ENCODE data around the gene DOHH.

The DOHH gene

DNA sequence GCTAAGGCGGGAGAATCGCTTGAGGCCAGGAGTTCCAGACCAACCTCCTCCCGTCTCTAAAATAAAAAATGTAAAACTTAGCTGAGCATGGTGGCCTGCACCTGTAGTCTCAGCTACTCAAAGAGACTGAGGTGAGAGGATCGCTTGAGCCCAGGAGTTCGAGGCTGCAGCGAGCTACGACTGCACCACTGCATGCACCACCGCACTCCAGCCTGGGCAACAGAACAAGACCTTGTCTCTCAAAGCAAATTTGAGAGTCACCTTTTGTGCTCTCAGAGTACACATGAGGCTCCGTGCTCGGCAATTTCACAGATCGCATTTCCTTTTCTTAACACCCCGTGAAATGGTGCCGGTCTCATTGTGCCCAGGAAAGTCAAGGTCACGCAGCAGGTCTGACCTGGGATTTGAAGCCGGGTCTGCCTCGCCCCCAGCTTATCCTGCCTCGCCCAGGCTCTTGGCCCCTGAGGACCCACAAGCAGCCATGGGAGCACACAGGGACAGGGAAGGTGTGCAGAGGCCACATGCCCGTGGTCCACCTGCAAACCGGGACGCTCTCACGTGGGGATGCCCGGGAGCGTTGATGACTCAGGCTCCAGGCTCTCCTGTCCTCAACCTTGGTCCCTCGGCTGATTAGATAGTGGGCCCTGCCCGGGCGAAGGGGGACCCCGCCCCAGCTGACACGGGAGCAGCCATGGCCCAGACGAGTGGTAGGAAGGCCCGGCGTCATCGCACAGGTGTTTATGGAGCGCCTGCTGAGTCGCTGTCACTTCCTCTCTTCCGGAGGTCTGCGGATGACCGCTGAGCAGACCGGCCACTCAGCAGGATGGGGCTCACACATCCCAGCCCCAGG lies 19.0 kb downstream of the DOHH start:
- no peak overlapping the region for H3K4ac ChIP-seq (ENCODE audit: low read depth, low read length)
- no peak overlapping the region for H4K8ac ChIP-seq (ENCODE audit: low read depth, low read length)
- no peak overlapping the region for H2BK120ac ChIP-seq (ENCODE audit: low read depth, low read length)
- H2BK15ac ChIP-seq (replicated peaks; ENCODE audit: low read depth), result no peak overlapping the region
- no peak overlapping the region for H4K5ac ChIP-seq (ENCODE audit: low read length)
- peak overlapping the region; percentile 34 for H3K56ac ChIP-seq (ENCODE audit: low read length)
- no peak overlapping the region for H2AK5ac ChIP-seq (ENCODE audit: low read length)
- no peaks in the 10 kb centered on the region for H3K27me3 ChIP-seq (ENCODE audit: insufficient read depth, low read length, poor library complexity)
- no peaks in the 10 kb centered on the region for H3K79me1 ChIP-seq (ENCODE audit: low read length)
- H3K4me3 ChIP-seq (ENCODE audit: low read length), result no peak overlapping the region
- peak overlapping the region; percentile 1 for H3K23ac ChIP-seq (ENCODE audit: low read length)
- H2BK5ac ChIP-seq (ENCODE audit: low read length), result no peak overlapping the region
- DNase-seq, result peak; percentile 51
- peaks cover 2% of the 10 kb centered on the region for H3K4me1 ChIP-seq (ENCODE audit: control insufficient read depth, low read depth, low read length)
- H3K79me2 ChIP-seq (ENCODE audit: control insufficient read depth, insufficient read depth, low read length), result no peaks in the 10 kb centered on the region
- H3K9ac ChIP-seq (ENCODE audit: low read length), result no peak overlapping the region
- no peak overlapping the region for H3K4me2 ChIP-seq (ENCODE audit: low read length)
- H3K27ac ChIP-seq (ENCODE audit: low read depth, low read length), result no peak overlapping the region
- no peak overlapping the region for H3K18ac ChIP-seq (ENCODE audit: low read length)
- WGBS (ENCODE audit: extremely low coverage, insufficient coverage, low lambda C conversion rate), result no CpG with 5 or more reads among the region's 38 CpGs
- H3K36me3 ChIP-seq (ENCODE audit: control insufficient read depth, insufficient read depth, low read length), result no peaks in the 10 kb centered on the region

DNA sequence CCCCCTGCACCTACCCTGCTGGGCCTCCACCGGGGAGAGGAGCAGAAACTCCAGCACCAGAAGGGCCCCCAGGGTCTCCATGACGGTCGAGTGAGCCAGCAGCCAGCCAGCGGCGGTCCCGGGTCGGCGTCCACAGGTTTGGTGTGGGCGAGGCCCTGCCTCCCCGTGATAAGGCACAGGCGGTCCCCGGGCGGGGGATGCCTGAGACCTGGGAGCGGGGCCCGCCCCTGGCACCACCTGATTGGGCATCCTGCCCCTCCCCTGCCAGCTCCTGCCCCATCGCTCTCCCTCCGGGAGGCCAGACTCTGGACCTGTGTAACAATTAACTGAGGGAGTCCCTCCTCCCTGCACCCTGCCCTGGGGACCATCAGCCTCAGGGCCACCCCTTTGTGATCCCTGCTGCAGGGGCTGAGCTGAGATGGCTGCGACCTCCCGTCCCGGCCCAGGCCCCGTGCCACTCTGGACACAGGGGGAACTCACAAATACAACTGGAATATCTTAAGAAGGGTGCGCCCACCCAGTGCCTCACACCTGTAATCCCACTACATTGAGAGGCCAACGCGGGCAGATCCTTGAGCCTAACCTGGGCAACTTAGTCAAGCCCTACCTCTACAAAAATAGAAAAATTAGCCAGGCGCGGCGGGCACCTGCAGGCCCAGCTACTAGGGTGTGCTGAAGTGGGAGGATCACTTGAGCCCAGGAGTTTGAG lies 19.9 kb downstream of the DOHH start, which contains the start of gene SMIM24:
Gene SMIM24 (minus strand): TSS at position 143 of the 709 bp plus-strand sequence. CDS start 62 bp downstream, at position 81.
- no peaks in the 10 kb centered on the region for H3K79me1 ChIP-seq (ENCODE audit: low read length)
- H3K9ac ChIP-seq (ENCODE audit: low read length), result no peak within 1 kb of the TSS
- peak within 1 kb of the TSS; percentile 3 for H3K56ac ChIP-seq (ENCODE audit: low read length)
- no CpG with 5 or more reads among the region's 27 CpGs for WGBS (ENCODE audit: extremely low coverage, insufficient coverage, low lambda C conversion rate)
- no peak within 1 kb of the TSS for H2BK15ac ChIP-seq (replicated peaks; ENCODE audit: low read depth)
- H3K4ac ChIP-seq (ENCODE audit: low read depth, low read length), result no peak within 1 kb of the TSS
- H3K4me2 ChIP-seq (ENCODE audit: low read length), result no peak within 1 kb of the TSS
- H3K18ac ChIP-seq (ENCODE audit: low read length), result no peak within 1 kb of the TSS
- H2AK5ac ChIP-seq (ENCODE audit: low read length), result no peak within 1 kb of the TSS
- H3K4me3 ChIP-seq (ENCODE audit: low read length), result no peak within 1 kb of the TSS
- H3K27me3 ChIP-seq (ENCODE audit: insufficient read depth, low read length, poor library complexity), result no peaks in the 10 kb centered on the region
- peak within 1 kb of the TSS; percentile 1 for H3K23ac ChIP-seq (ENCODE audit: low read length)
- no peak within 1 kb of the TSS for H2BK5ac ChIP-seq (ENCODE audit: low read length)
- DNase-seq, result no peak
- H3K79me2 ChIP-seq (ENCODE audit: control insufficient read depth, insufficient read depth, low read length), result no peaks in the 10 kb centered on the region
- H3K36me3 ChIP-seq (ENCODE audit: control insufficient read depth, insufficient read depth, low read length), result no peaks in the 10 kb centered on the region
- no peak within 1 kb of the TSS for H3K27ac ChIP-seq (ENCODE audit: low read depth, low read length)
- H4K5ac ChIP-seq (ENCODE audit: low read length), result no peak within 1 kb of the TSS
- H2BK120ac ChIP-seq (ENCODE audit: low read depth, low read length), result no peak within 1 kb of the TSS
- H4K8ac ChIP-seq (ENCODE audit: low read depth, low read length), result no peak within 1 kb of the TSS
- H3K4me1 ChIP-seq (ENCODE audit: control insufficient read depth, low read depth, low read length), result peaks cover 2% of the 10 kb centered on the region

DNA sequence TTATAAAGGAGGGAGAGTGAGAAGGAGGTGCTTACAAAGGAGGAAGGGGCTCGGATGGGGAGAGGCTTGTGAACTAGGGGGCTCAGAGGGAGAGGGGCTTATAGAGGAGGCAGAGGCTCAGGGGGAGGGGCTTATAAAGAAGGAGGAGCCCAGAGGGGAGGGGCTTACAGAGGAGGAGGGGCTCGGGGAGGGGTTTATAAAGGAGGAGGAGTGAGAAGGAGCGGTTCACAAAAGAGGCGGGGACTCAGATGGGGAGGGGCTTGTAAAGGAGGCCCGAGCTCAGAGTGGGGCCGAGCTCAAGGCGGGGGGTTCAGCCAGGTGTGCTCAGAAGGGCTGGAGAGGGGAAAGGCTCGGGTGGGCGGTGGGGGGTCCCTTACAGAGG lies 20.6 kb downstream of the DOHH start:
- no peaks in the 10 kb centered on the region for H3K36me3 ChIP-seq (ENCODE audit: control insufficient read depth, insufficient read depth, low read length)
- no peak overlapping the region for H4K8ac ChIP-seq (ENCODE audit: low read depth, low read length)
- H2AK5ac ChIP-seq (ENCODE audit: low read length), result no peak overlapping the region
- H3K4ac ChIP-seq (ENCODE audit: low read depth, low read length), result no peak overlapping the region
- H3K18ac ChIP-seq (ENCODE audit: low read length), result no peak overlapping the region
- DNase-seq, result peak; percentile 66
- WGBS (ENCODE audit: extremely low coverage, insufficient coverage, low lambda C conversion rate), result no CpG with 5 or more reads among the region's 9 CpGs
- no peak overlapping the region for H2BK15ac ChIP-seq (replicated peaks; ENCODE audit: low read depth)
- no peak overlapping the region for H3K27ac ChIP-seq (ENCODE audit: low read depth, low read length)
- H2BK120ac ChIP-seq (ENCODE audit: low read depth, low read length), result no peak overlapping the region
- H3K4me3 ChIP-seq (ENCODE audit: low read length), result no peak overlapping the region
- H2BK5ac ChIP-seq (ENCODE audit: low read length), result no peak overlapping the region
- H3K79me1 ChIP-seq (ENCODE audit: low read length), result no peaks in the 10 kb centered on the region
- H3K9ac ChIP-seq (ENCODE audit: low read length), result no peak overlapping the region
- no peak overlapping the region for H3K4me2 ChIP-seq (ENCODE audit: low read length)
- H3K23ac ChIP-seq (ENCODE audit: low read length), result no peak overlapping the region
- no peaks in the 10 kb centered on the region for H3K27me3 ChIP-seq (ENCODE audit: insufficient read depth, low read length, poor library complexity)
- H4K5ac ChIP-seq (ENCODE audit: low read length), result no peak overlapping the region
- peak overlapping the region; percentile 3 for H3K56ac ChIP-seq (ENCODE audit: low read length)
- H3K4me1 ChIP-seq (ENCODE audit: control insufficient read depth, low read depth, low read length), result peaks cover 2% of the 10 kb centered on the region
- no peaks in the 10 kb centered on the region for H3K79me2 ChIP-seq (ENCODE audit: control insufficient read depth, insufficient read depth, low read length)

DNA sequence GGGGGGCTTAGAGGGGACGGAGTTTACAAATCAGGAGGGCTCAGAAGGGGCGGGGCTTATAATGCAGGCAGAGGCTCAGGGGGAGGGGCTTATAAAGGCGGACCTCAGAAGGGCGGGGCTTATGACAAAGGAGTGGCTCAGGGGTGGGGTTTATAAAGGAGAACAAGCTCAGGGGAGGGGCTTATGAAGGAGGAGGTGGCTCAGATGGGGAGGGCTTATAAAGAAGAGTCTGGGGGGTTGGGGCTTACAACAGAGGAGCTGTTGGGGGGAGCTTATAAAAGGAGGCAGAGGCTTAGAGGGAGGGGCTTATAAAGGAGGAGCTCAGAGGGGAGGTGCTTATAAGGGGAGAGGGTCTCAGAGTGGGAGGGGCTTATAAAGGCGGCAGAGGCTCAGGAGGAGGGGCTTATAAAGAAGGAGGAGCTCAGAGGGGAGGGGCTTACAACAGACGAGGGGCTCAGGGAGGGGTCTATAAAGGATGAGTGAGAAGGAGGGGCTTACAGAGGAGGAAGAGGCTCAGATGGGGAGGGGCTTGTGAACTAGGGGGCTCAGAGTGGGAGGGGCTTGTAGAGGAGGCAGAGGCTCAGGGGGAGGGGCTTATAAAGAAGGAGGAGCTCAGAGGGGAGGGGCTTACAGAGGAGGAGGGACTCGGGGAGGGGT lies 21.2 kb downstream of the DOHH start:
- no peak overlapping the region for H2BK5ac ChIP-seq (ENCODE audit: low read length)
- no peak overlapping the region for H3K27ac ChIP-seq (ENCODE audit: low read depth, low read length)
- no peak overlapping the region for H4K5ac ChIP-seq (ENCODE audit: low read length)
- H3K9ac ChIP-seq (ENCODE audit: low read length), result no peak overlapping the region
- no peak overlapping the region for H3K4me2 ChIP-seq (ENCODE audit: low read length)
- no peak overlapping the region for H2AK5ac ChIP-seq (ENCODE audit: low read length)
- H3K36me3 ChIP-seq (ENCODE audit: control insufficient read depth, insufficient read depth, low read length), result no peaks in the 10 kb centered on the region
- H3K4me1 ChIP-seq (ENCODE audit: control insufficient read depth, low read depth, low read length), result peaks cover 2% of the 10 kb centered on the region
- WGBS (ENCODE audit: extremely low coverage, insufficient coverage, low lambda C conversion rate), result no CpG with 5 or more reads among the region's 7 CpGs
- no peak overlapping the region for H3K4me3 ChIP-seq (ENCODE audit: low read length)
- no peak overlapping the region for H3K56ac ChIP-seq (ENCODE audit: low read length)
- no peaks in the 10 kb centered on the region for H3K79me2 ChIP-seq (ENCODE audit: control insufficient read depth, insufficient read depth, low read length)
- H2BK15ac ChIP-seq (replicated peaks; ENCODE audit: low read depth), result no peak overlapping the region
- H3K23ac ChIP-seq (ENCODE audit: low read length), result no peak overlapping the region
- H3K27me3 ChIP-seq (ENCODE audit: insufficient read depth, low read length, poor library complexity), result no peaks in the 10 kb centered on the region
- DNase-seq, result peak; percentile 66
- no peak overlapping the region for H2BK120ac ChIP-seq (ENCODE audit: low read depth, low read length)
- H4K8ac ChIP-seq (ENCODE audit: low read depth, low read length), result no peak overlapping the region
- H3K18ac ChIP-seq (ENCODE audit: low read length), result no peak overlapping the region
- no peak overlapping the region for H3K4ac ChIP-seq (ENCODE audit: low read depth, low read length)
- no peaks in the 10 kb centered on the region for H3K79me1 ChIP-seq (ENCODE audit: low read length)

DNA sequence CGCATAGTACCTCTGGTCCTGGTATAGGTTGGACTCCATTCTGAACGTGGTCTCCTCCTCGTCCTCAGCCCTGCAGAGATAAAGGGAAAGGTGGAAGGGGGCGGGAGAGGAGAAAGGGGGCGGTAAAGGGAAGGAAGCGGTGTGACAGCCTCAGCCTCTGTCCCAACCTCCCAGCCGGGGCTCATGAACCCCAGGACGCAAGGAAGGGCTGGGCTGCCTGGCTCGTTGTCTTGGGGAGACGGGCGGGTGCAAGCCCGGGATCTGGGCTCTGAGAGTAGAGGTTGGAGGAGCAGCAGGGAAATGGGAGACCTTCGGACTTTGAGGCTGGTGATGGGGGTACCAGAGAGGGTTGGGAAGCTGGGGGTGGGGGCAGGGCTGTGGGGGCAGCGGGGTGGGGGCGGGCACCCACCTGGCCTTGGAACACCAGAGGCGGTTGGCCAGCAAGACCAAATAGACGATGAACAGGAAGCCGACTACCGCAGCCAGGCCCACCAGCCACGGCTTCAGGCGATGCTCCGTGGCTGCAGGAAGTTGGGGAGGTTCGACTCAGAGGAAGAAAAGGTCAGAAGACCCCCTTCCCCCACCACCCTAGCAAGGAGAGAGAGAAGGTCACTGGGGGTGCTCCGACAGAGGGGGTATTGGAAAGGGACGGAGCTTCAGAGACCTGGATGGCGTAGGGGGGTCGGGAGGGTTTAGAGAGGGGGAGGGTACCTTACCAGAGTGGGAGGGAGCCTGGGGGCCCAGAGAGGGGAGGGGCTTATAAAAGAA lies 21.9 kb downstream of the DOHH start:
- Histone ChIP-seq H2AK5ac (ENCODE audit: low read length) (no peak overlapping the region), H4K5ac (ENCODE audit: low read length) (no peak overlapping the region), H3K36me3 (ENCODE audit: control insufficient read depth, insufficient read depth, low read length) (no peaks in the 10 kb centered on the region), H2BK5ac (ENCODE audit: low read length) (no peak overlapping the region), H3K56ac (ENCODE audit: low read length) (peak overlapping the region; percentile 80), H3K79me2 (ENCODE audit: control insufficient read depth, insufficient read depth, low read length) (no peaks in the 10 kb centered on the region), H3K23ac (ENCODE audit: low read length) (no peak overlapping the region), H3K4me3 (ENCODE audit: low read length) (peak overlapping the region; percentile 7), H3K4ac (ENCODE audit: low read depth, low read length) (no peak overlapping the region), H2BK120ac (ENCODE audit: low read depth, low read length) (no peak overlapping the region), H3K4me2 (ENCODE audit: low read length) (peak overlapping the region; percentile 46), H3K27ac (ENCODE audit: low read depth, low read length) (no peak overlapping the region), H4K8ac (ENCODE audit: low read depth, low read length) (no peak overlapping the region), H3K4me1 (ENCODE audit: control insufficient read depth, low read depth, low read length) (peaks cover 2% of the 10 kb centered on the region), H3K9ac (ENCODE audit: low read length) (peak overlapping the region; percentile 54), H3K18ac (ENCODE audit: low read length) (no peak overlapping the region), H2BK15ac (replicated peaks; ENCODE audit: low read depth) (no peak overlapping the region), H3K79me1 (ENCODE audit: low read length) (no peaks in the 10 kb centered on the region), H3K27me3 (ENCODE audit: insufficient read depth, low read length, poor library complexity) (no peaks in the 10 kb centered on the region)
- WGBS (ENCODE audit: extremely low coverage, insufficient coverage, low lambda C conversion rate), result no CpG with 5 or more reads among the region's 27 CpGs
- DNase-seq, result no peak

Measured in mesendoderm (in vitro differentiated cells).